HEK293 (cell line): Measurements from ENCODE around the gene EME1.

Source experiments
- CTCF ChIA-PET: fragments of 350-600 bp; formaldehyde crosslinking; extraction: SDS; loops from one replicate; lab custom pipeline; 2021; ENCODE audit warnings: antibody characterized with exemption; lab: Yijun Ruan, JAX
- POLR2A ChIA-PET: fragments of 300-600 bp; formaldehyde crosslinking; extraction: SDS; loops from one replicate; lab custom pipeline; 2020; ENCODE audit warnings: antibody characterized with exemption, inconsistent platforms; lab: Yijun Ruan, JAX
- H3K27ac ChIP-seq: fragments of 200-500 bp; sonication (Bioruptor generic); 2 replicates; pipeline ENCODE4 v1.5.1; 2014; ENCODE audit warnings: low read depth, low read length, control low read depth, inconsistent platforms; ENCODE audit errors: extremely low read depth
- H3K36me3 ChIP-seq, 2 experiments: fragments of 200-500 bp in 1 of 2; sonication (Bioruptor generic) in 1 of 2; 1 replicate in 1 of 2; 2 replicates in 1 of 2; pipeline ENCODE4 v1.5.1; 2014 to 2017; ENCODE audit warnings: inconsistent platforms in 2 of 2, low read length in 2 of 2; ENCODE audit not compliant: control insufficient read depth in 2 of 2, insufficient read depth in 1 of 2
- H3K4me1 ChIP-seq: fragments of 200-500 bp; sonication (Bioruptor generic); 2 replicates; pipeline ENCODE4 v1.5.1; 2014; ENCODE audit warnings: mild to moderate bottlenecking, low read length, inconsistent platforms; ENCODE audit not compliant: control insufficient read depth, insufficient read depth
- H3K4me3 ChIP-seq: 2 replicates; pipeline ENCODE4 v1.5.1; 2011; ENCODE audit warnings: low read depth, mild to moderate bottlenecking, control low read depth, low read length, moderate library complexity
- H3K9me3 ChIP-seq: fragments of 200-500 bp; sonication (Bioruptor generic); 2 replicates; pipeline ENCODE4 v1.5.1; 2014; ENCODE audit warnings: low read depth, low read length, inconsistent platforms; ENCODE audit not compliant: control insufficient read depth, insufficient read depth
- EGR2 ChIP-seq: fragments of 450-650 bp; formaldehyde crosslinking; IDR thresholded peaks from 2 replicates; pipeline ENCODE4 v1.5.1; 2016; ENCODE audit warnings: low read depth, missing biosample characterization, missing genetic modification characterization
- GLIS1 ChIP-seq: fragments of 450-650 bp; formaldehyde crosslinking; IDR thresholded peaks from 2 replicates; pipeline ENCODE4 v1.5.1; 2016; ENCODE audit warnings: missing biosample characterization, missing genetic modification characterization
- KLF16 ChIP-seq: fragments of 450-650 bp; formaldehyde crosslinking; IDR thresholded peaks from 2 replicates; pipeline ENCODE4 v1.5.1; 2017; ENCODE audit warnings: missing biosample characterization, missing genetic modification characterization
- SP2 ChIP-seq: fragments of 450-650 bp; formaldehyde crosslinking; IDR thresholded peaks from 2 replicates; pipeline ENCODE4 v1.5.1; 2016; ENCODE audit warnings: missing biosample characterization, missing genetic modification characterization
- SP3 ChIP-seq: fragments of 450-650 bp; formaldehyde crosslinking; IDR thresholded peaks from 2 replicates; pipeline ENCODE4 v1.5.1; 2016; ENCODE audit warnings: missing biosample characterization, missing genetic modification characterization
- ZNF10 ChIP-seq: fragments of 450-650 bp; formaldehyde crosslinking; IDR thresholded peaks from 2 replicates; pipeline ENCODE4 v1.5.1; 2017; ENCODE audit warnings: missing biosample characterization, missing genetic modification characterization
- ZNF175 ChIP-seq: fragments of 450-650 bp; formaldehyde crosslinking; IDR thresholded peaks from 2 replicates; pipeline ENCODE4 v1.5.1; 2016; ENCODE audit warnings: missing biosample characterization, missing genetic modification characterization
- ZNF184 ChIP-seq: fragments of 450-650 bp; IDR thresholded peaks from 2 replicates; pipeline ENCODE4 v1.5.1; 2018; ENCODE audit warnings: missing biosample characterization, mild to moderate bottlenecking, missing genetic modification characterization
- ZNF221 ChIP-seq: fragments of 450-650 bp; formaldehyde crosslinking; IDR thresholded peaks from 2 replicates; pipeline ENCODE4 v1.5.1; 2017; ENCODE audit warnings: missing biosample characterization, missing genetic modification characterization, borderline replicate concordance
- ZNF223 ChIP-seq: fragments of 450-650 bp; formaldehyde crosslinking; IDR thresholded peaks from 2 replicates; pipeline ENCODE4 v1.5.1; 2016; ENCODE audit warnings: missing biosample characterization, missing genetic modification characterization
- ZNF248 ChIP-seq: fragments of 450-650 bp; formaldehyde crosslinking; IDR thresholded peaks from 2 replicates; pipeline ENCODE4 v1.5.1; 2017; ENCODE audit warnings: missing biosample characterization, missing genetic modification characterization
- ZNF302 ChIP-seq: fragments of 450-650 bp; formaldehyde crosslinking; IDR thresholded peaks from 2 replicates; pipeline ENCODE4 v1.5.1; 2016; ENCODE audit warnings: missing biosample characterization, missing genetic modification characterization, low read depth
- ZNF341 ChIP-seq: fragments of 450-650 bp; formaldehyde crosslinking; IDR thresholded peaks from 2 replicates; pipeline ENCODE4; 2016; ENCODE audit warnings: low read depth, missing biosample characterization, missing genetic modification characterization
- ZNF426 ChIP-seq: fragments of 450-650 bp; formaldehyde crosslinking; IDR thresholded peaks from 2 replicates; pipeline ENCODE4 v1.5.1; 2017; ENCODE audit warnings: missing biosample characterization, missing genetic modification characterization, mild to moderate bottlenecking, inconsistent platforms, moderate library complexity
- ZNF560 ChIP-seq: fragments of 450-650 bp; formaldehyde crosslinking; IDR thresholded peaks from 2 replicates; pipeline ENCODE4 v1.5.1; 2017; ENCODE audit warnings: missing biosample characterization, missing genetic modification characterization, borderline replicate concordance
- ZNF600 ChIP-seq: fragments of 450-650 bp; formaldehyde crosslinking; IDR thresholded peaks from 2 replicates; pipeline ENCODE4 v1.5.1; 2016; ENCODE audit warnings: missing biosample characterization, missing genetic modification characterization
- ZNF624 ChIP-seq: fragments of 450-650 bp; formaldehyde crosslinking; IDR thresholded peaks from 2 replicates; pipeline ENCODE4 v1.5.1; 2017; ENCODE audit warnings: missing biosample characterization, missing genetic modification characterization
- ZSCAN30 ChIP-seq: fragments of 450-650 bp; IDR thresholded peaks from 2 replicates; pipeline ENCODE4 v1.5.1; 2018; ENCODE audit warnings: missing biosample characterization, mild to moderate bottlenecking, missing genetic modification characterization, moderate library complexity
- ZXDB ChIP-seq: fragments of 450-650 bp; formaldehyde crosslinking; IDR thresholded peaks from 2 replicates; pipeline ENCODE4 v1.5.1; 2016; ENCODE audit warnings: missing biosample characterization, missing genetic modification characterization
- TF ChIP-seq, protein P1 (sequence below): fragments of 450-650 bp; formaldehyde crosslinking; IDR thresholded peaks from 2 replicates; pipeline ENCODE4 v1.5.1; 2016; ENCODE audit warnings: missing biosample characterization, missing genetic modification characterization
- TF ChIP-seq, protein P2 (sequence below): fragments of 450-650 bp; formaldehyde crosslinking; IDR thresholded peaks from 2 replicates; pipeline ENCODE4 v1.5.1; 2017; ENCODE audit warnings: missing biosample characterization, missing genetic modification characterization

EME1 gene

DNA sequence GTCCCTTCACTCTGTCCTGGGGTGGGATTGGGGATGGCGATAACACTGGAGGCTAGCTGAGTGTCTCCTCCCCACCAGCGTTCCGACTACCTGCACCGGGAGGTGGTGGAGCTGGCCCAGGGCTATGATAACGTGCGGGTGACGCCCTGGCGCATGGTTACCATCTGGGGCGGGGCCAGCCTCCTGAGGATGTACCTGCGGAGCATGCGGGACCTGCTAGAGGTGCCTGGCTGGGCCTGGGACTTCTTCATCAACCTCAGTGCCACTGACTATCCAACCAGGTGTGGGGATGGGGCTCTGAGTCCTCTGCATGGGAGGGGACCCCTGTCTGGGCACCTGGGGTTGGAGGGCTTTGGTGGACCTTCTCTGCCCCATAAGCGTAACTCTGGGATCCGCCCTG, 18.3 kb upstream of the EME1 start:
- Histone ChIP-seq H3K27ac (no peak overlapping the region), H3K36me3 (peaks cover 9 to 81% of the 10 kb centered on the region in 2 experiments; a peak in 2 of 3 replicates), H3K9me3 (no peaks in the 10 kb centered on the region), H3K4me3 (no peak overlapping the region), H3K4me1 (no peaks in the 10 kb centered on the region)
- ChIA-PET POLR2A (interaction anchor here (1.0 kb wide), 2 partner anchors 9 to 11 kb away, joined by 3 to 5 read pairs; no protein-coding TSS in a partner anchor), CTCF (interaction anchor here (0.7 to 1.3 kb wide), 2 partner anchors 8 to 185 kb away, joined by 3 to 4 read pairs; no protein-coding TSS in a partner anchor)
- TF ChIP-seq, protein P1, sequence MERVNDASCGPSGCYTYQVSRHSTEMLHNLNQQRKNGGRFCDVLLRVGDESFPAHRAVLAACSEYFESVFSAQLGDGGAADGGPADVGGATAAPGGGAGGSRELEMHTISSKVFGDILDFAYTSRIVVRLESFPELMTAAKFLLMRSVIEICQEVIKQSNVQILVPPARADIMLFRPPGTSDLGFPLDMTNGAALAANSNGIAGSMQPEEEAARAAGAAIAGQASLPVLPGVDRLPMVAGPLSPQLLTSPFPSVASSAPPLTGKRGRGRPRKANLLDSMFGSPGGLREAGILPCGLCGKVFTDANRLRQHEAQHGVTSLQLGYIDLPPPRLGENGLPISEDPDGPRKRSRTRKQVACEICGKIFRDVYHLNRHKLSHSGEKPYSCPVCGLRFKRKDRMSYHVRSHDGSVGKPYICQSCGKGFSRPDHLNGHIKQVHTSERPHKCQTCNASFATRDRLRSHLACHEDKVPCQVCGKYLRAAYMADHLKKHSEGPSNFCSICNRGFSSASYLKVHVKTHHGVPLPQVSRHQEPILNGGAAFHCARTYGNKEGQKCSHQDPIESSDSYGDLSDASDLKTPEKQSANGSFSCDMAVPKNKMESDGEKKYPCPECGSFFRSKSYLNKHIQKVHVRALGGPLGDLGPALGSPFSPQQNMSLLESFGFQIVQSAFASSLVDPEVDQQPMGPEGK = no peak
- TF ChIP-seq ZNF624 (tag by site-specific recombination) (no peak), ZNF10 (tag by site-specific recombination) (no peak), ZSCAN30 (tag by site-specific recombination) (no peak), SP3 (tag by site-specific recombination) (no peak), ZNF426 (tag by site-specific recombination) (no peak), GLIS1 (no peak), ZNF341 (no peak), ZNF248 (tag by site-specific recombination) (no peak), ZNF560 (no peak), ZNF600 (tag by site-specific recombination) (no peak)

- POLR2A ChIA-PET = interaction anchor here (1.0 to 1.5 kb wide), 2 partner anchors 9 kb away, joined by 3 to 6 read pairs; partner anchors contain the start of gene XYLT2
- H3K36me3 ChIP-seq = peaks cover 9 to 87% of the 10 kb centered on the region in 2 experiments; a peak in 2 of 3 replicates
- TF ChIP-seq ZNF223 (tag by site-specific recombination) (no peak), SP2 (peak; percentile 15; the same call in 1 of the 2 replicates), KLF16 (tag by site-specific recombination) (no peak), ZNF184 (no peak), ZNF302 (tag by site-specific recombination) (no peak), ZNF221 (tag by site-specific recombination) (no peak), ZNF175 (tag by site-specific recombination) (no peak)
- TF ChIP-seq, protein P2, sequence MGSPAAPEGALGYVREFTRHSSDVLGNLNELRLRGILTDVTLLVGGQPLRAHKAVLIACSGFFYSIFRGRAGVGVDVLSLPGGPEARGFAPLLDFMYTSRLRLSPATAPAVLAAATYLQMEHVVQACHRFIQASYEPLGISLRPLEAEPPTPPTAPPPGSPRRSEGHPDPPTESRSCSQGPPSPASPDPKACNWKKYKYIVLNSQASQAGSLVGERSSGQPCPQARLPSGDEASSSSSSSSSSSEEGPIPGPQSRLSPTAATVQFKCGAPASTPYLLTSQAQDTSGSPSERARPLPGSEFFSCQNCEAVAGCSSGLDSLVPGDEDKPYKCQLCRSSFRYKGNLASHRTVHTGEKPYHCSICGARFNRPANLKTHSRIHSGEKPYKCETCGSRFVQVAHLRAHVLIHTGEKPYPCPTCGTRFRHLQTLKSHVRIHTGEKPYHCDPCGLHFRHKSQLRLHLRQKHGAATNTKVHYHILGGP (tag by site-specific recombination) = no peak
- TF ChIP-seq, all 188 proteins: peak for 1
- Histone ChIP-seq H3K4me1 (no peaks in the 10 kb centered on the region), H3K27ac (no peak overlapping the region), H3K9me3 (no peaks in the 10 kb centered on the region), H3K4me3 (no peak overlapping the region)
- CTCF ChIA-PET = interaction anchor here (0.7 kb wide), 1 partner anchor 149 kb away, joined by 3 read pairs; no protein-coding TSS in a partner anchor
These were observed 17.7 kb upstream of the EME1 start for GRCh38 chr17:50355336-50355700.

DNA sequence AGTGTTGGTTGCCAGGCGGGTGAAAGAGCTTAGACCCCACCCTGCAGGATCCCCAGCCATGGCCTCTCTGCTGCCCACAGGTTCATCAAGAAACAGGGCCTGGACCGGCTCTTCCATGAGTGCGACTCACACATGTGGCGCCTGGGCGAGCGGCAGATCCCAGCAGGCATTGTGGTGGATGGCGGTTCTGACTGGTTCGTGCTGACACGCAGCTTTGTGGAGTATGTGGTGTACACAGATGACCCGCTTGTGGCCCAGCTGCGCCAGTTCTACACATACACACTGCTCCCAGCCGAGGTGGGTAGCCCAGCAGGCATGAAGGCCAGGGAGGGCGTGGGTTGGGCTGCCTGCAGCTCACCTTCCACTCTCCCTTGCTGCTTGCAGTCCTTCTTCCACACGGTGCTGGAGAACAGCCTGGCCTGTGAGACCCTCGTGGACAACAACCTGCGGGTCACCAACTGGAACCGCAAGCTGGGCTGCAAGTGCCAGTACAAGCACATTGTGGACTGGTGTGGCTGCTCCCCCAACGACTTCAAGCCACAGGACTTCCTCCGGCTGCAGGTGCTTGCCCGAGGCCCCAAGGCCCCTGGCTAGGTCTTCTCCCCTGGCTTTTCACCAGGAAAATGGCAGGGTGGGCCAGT, 17.2 kb upstream of the EME1 start:
- H3K4me3 ChIP-seq = no peak overlapping the region
- TF ChIP-seq ZXDB (tag by site-specific recombination) (no peak), EGR2 (tag by site-specific recombination) (0 out of 2 replicates have a peak, but pooled peaks have one; percentile 13)
- CTCF ChIA-PET = interaction anchor here (0.7 kb wide), 2 partner anchors 100 to 149 kb away, joined by 3 read pairs; no protein-coding TSS in a partner anchor
- no peaks in the 10 kb centered on the region for H3K4me1 ChIP-seq
- H3K27ac ChIP-seq = no peak overlapping the region
- peaks cover 9 to 90% of the 10 kb centered on the region in 2 experiments; a peak in 2 of 3 replicates for H3K36me3 ChIP-seq
- no peaks in the 10 kb centered on the region for H3K9me3 ChIP-seq
- POLR2A ChIA-PET = interaction anchor here (0.6 to 1.5 kb wide), 3 partner anchors 8 to 679 kb away, joined by 3 to 6 read pairs (median 4); partner anchors contain the start of gene XYLT2
